ENCODE results near the gene TCEANC2.

The TCEANC2 gene

GRCh38 chr1:54114001-54114400, 60.6 kb downstream of the TCEANC2 start:
- no peak for DNase-seq (ENCODE audit: low read depth in 2 of 2)

GRCh38 chr1:54114955-54115354, 61.5 kb downstream of the TCEANC2 start:
- no peak for DNase-seq (ENCODE audit: low read depth in 2 of 2)

GRCh38 chr1:54115520-54115919, 62.1 kb downstream of the TCEANC2 start:
- no peak for DNase-seq (ENCODE audit: low read depth in 2 of 2)

GRCh38 chr1:54117815-54118563, 64.6 kb downstream of the TCEANC2 start:
- DNase-seq (ENCODE audit: low read depth in 2 of 2), result no peak

- no peak for DNase-seq (ENCODE audit: low read depth in 2 of 2)
Measured at GRCh38 chr1:54118704-54119103, 65.3 kb downstream of the TCEANC2 start.

GRCh38 chr1:54120018-54120697, 66.8 kb downstream of the TCEANC2 start:
- no peak for DNase-seq (ENCODE audit: low read depth in 2 of 2)

GRCh38 chr1:54120698-54121481, 67.5 kb downstream of the TCEANC2 start:
- DNase-seq (ENCODE audit: low read depth in 2 of 2), result no peak

- DNase-seq (ENCODE audit: low read depth in 2 of 2), result peak; percentile 21 to 25
Measured at GRCh38 chr1:54121482-54122134, 68.2 kb downstream of the TCEANC2 start.

GRCh38 chr1:54122135-54122751, 68.8 kb downstream of the TCEANC2 start:
- no peak for DNase-seq (ENCODE audit: low read depth in 2 of 2)

- DNase-seq (ENCODE audit: low read depth in 2 of 2), result no peak
Measured at GRCh38 chr1:54122992-54123391, 69.6 kb downstream of the TCEANC2 start.

- DNase-seq (ENCODE audit: low read depth in 2 of 2), result no peak
Measured at GRCh38 chr1:54124472-54124871, 71.1 kb downstream of the TCEANC2 start.

GRCh38 chr1:54124906-54125305, 71.5 kb downstream of the TCEANC2 start:
- no peak for DNase-seq (ENCODE audit: low read depth in 2 of 2)

GRCh38 chr1:54125386-54126070, 72.1 kb downstream of the TCEANC2 start:
- no peak for DNase-seq (ENCODE audit: low read depth in 2 of 2)

- no peak for DNase-seq (ENCODE audit: low read depth in 2 of 2)
Measured at GRCh38 chr1:54126271-54126815, 72.9 kb downstream of the TCEANC2 start.

- DNase-seq (ENCODE audit: low read depth in 2 of 2), result no peak
Measured at GRCh38 chr1:54127594-54128300, 74.3 kb downstream of the TCEANC2 start.

- DNase-seq (ENCODE audit: low read depth in 2 of 2), result no peak
Measured at GRCh38 chr1:54129858-54130257, 76.5 kb downstream of the TCEANC2 start.

GRCh38 chr1:54131419-54131818, 78.0 kb downstream of the TCEANC2 start:
- DNase-seq (ENCODE audit: low read depth in 2 of 2), result no peak

- no peak for DNase-seq (ENCODE audit: low read depth in 2 of 2)
Measured at GRCh38 chr1:54132495-54132894, 79.1 kb downstream of the TCEANC2 start.

- DNase-seq (ENCODE audit: low read depth in 2 of 2), result no peak
Measured at GRCh38 chr1:54134295-54134694, 80.9 kb downstream of the TCEANC2 start.
